HS-27A (cell line): ENCODE data around the gene KRTDAP.

ENCODE experiments used
- DNase-seq: peaks from one replicate; pipeline ENCODE4 v3.0.0-alpha.2; 2012; ENCODE audit warnings: low read depth, missing footprints

The KRTDAP gene

DNA sequence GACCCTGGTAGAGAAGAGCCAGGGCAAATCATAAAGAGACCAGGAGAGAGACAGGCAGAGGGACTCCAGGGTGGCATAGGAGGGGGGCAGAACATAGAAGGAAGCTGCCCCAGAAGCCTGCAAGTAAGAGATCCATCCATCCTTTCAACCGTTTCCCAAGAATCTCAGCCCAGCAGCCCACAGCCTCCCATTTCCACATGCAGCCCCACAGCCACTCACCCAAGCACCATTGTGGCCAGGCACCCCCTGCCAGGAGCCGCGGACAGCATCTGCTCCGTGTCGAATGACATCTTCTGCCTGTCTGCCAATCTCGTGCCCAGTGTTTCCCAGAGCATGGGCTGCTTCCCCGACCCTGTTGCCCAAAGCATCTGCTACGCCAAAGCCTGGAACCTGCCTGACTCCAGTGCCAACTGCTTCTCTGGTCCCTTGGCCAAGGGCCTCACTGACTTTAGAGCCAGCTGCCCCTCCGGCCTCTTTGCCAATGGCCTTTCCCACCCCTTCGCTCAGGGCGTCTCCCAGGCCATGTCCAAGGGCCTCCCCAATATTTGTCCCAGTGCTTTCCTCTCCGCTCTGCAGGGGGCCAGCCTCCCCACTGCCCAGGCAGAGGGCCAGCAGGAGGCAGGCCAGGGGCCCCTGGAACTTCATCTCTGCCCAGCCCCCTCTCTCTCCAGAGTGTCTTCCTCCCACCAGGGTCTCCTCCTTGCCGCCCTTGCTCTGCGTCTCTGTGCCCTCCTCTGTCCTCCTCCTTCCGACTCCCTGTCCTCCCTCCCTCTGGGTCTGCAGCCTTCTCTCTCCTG lies 22.8 kb upstream of the KRTDAP start:
- no peak for DNase-seq

DNA sequence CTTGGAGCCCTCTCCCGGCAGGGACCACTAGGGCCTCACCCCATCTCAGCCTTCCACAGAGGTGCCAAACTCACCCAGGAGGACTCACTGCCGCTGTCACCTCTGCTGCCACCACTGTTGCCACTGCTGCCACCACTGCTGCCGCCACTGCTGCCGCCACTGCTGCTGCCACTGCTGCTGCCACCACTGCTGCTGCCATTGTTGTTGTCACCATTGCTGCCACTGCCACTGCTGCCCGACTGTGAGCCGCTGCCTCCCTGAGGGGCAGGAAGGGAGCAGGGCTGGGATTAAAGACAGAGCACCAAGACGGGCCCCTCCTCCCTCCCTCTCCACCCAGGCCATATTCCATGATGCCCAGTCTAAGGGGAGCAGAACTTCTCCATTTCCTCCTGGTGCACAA lies 21.1 kb upstream of the KRTDAP start:
- no peak for DNase-seq

DNA sequence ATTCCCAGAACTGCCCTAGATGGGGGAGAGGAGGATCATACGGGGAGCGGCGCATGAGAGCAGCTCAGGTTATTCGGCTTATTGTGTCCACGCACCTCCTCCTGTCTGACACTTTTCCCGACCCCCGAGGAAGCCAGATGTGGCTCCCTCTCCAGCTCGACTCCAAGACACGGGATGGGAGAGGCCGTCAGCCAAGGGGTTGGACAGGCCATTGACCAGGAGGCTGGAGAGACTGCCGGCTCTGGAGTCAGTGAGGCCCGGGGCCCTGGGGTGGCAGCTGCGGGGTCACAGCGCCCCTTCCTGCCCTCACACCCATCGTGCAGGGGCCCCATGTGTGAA lies 20.3 kb upstream of the KRTDAP start:
- DNase-seq, result no peak

DNA sequence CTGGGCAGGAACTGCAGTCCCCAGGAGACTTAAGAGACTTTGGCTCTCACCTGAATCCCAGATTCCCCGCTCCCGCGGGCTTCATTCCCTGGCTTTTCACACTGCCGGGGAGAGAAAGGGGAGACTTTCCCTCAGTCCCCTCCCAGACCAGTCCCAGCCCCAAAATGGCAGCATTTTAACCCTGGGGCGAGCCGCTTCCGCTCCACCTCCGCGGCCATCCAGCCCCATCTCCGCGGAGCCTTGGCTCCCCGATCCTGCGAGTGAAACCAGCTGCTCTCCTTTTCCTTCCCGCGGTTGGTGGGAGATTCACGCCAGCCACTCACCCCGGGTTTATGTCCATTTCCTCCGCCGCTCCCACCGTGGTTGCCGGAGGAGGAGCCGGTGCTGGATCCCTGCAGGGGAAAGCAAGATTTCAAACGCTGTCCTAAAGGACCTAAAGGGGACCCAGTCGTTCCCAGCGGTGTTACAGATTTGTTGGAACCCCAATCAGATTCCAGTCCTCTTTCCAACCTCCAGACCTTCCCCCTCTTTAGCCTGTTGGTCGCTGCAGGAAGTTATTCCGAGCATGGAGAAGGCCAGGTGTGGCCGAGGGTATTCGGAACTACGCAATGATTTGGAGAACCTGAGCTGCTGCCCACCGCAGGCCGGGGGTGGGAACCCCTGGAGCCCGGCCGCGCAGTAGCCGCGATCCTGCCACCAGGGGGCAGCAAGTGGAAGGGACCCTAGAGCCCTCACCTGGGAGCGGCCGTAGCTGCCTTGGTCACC lies 19.8 kb upstream of the KRTDAP start:
- DNase-seq, result peak; percentile 64

DNA sequence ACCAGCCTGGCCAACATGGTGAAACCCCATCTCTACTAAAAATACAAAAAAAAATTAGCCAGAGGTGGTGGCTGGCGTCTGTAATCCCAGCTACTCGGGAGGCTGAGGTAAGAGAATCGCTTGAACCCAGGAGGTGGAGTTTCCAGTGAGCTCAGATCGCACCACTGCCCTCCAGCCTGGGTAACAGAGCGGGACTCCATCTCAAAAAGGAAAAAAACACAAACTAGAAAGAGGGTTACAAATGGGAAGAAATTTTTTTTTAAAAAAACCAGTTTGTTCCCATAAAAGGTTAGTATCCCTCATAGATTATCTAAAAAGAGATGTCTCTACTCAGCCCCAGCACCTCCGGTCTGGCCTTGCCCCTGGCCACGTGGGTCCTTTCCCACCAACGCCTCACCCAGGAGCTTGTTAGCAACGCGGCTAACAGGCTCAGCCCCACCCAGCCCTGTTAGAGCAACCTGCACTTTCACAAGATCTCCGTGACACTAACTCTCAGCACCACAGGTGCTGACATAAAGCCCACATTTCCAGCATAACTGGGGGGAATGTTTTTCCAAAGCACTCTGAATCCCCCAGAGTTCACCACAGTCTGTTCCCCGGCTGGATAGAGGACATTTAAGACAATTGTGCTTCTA lies 18.9 kb upstream of the KRTDAP start:
- no peak for DNase-seq

DNA sequence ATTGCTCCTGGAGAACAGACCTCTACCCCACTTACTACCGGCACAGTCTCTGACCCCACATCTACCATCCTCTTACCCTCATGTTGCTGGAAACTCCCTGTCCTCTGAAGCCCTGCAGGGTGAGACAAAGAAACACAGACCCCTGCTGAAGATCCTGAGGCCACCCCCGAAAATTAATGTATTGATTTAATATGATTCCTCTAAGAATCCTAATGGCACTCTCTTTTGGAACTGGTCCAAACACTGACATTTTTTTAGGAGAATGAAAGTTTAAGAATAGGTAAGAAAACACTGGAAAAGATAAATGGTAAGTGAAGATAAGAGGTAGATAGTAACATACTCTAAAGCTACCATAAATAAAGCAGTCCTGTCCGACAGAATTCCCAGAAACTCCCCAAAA lies 17.9 kb upstream of the KRTDAP start:
- no peak for DNase-seq

DNA sequence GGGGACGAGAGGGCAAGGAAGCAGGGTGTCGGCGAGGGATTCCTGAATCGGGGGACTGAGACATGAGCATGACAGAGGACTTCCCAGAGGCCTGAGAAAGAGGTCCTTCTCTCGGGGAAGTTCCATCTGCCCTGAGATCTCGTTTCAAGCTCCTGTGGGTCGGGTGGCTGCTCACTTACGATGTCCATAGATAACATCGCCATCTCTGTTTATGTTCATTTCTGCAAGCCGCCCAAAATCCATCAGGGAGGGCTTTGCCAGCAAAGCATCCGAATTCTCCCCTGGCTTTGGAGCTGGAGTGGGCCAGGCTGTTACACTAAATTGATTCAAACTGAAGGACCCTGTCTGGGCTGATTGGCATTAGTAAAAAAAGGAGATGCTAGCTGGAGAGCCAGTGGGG lies 17.3 kb upstream of the KRTDAP start:
- DNase-seq, result no peak

DNA sequence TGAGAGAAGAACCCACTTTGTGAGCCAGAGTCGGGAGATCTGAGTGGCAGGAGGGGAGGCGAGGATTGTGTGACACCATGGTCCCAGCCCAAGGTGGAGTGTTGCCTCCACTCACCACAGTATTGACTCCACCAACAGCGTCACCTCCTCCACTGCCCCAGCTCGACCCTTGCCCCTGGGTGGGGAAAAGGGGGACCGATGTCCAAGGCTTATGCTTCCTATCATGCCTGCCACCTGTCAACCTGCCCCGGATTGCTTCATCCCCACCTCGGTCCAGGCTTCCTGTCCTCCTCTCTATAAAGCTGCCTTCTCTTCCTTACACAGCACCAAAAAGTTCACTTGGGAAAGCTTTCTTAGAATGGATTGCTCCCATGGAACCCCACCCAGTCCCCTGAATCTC lies 15.7 kb upstream of the KRTDAP start:
- no peak for DNase-seq

DNA sequence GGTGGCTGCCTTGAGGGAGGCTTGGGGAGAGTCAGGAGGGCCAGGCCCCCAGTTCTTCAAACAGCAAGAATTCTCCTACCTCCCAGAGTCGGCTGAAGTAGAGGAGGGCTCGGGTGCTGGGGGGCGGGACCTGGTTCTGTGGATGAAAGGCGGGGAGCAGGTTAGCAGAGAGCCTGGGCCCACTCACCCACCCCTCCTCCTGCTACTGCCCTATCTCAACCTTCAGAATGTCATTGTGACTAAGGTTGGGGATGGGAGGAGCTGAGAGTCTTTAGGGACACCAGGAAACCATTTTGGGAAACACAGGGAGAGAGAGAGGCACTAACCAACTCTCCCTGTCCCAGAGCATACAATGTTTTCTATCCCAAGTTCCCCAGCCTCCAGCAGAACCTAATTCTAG lies 12.5 kb upstream of the KRTDAP start:
- no peak for DNase-seq

DNA sequence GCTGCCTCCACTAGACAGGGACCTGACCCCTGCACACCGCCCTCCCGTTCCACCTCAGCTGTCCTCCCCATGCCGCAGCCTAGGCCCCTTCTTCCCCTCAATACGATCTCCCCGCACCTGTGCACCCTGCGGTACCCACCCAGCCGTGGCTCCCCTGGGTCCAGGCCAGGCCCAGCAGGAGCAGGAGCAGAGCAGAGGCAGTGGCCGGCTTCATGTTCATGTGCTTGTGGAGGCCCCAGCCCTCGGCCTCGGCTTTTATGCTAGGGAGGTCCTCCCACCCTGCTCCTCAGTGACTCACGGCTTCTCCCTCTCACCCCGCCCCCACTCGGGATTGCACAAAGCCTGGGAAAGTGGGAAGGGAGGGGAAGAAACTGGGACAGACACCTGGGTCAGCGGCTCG lies 11.4 kb upstream of the KRTDAP start:
- DNase-seq, result no peak

DNA sequence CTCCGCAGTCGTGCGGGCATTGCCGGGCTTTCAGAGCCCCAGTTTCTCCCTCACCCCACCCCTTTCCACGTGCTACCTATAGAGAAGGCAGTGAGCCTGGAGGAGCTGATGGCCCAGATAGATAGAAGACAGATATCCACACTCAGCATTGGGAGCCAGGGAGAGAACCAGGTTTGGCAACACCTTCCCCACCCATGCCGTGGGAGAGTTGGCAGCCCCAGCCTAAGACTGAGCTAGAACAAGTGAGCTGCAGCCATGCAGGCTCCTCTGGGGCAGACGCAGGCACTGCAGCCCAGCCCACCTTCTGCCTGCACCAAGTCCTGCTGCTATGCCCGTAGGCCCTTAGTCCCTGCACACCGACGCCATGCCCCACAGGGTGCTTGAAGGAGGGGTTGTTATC lies 10.3 kb upstream of the KRTDAP start:
- no peak for DNase-seq

DNA sequence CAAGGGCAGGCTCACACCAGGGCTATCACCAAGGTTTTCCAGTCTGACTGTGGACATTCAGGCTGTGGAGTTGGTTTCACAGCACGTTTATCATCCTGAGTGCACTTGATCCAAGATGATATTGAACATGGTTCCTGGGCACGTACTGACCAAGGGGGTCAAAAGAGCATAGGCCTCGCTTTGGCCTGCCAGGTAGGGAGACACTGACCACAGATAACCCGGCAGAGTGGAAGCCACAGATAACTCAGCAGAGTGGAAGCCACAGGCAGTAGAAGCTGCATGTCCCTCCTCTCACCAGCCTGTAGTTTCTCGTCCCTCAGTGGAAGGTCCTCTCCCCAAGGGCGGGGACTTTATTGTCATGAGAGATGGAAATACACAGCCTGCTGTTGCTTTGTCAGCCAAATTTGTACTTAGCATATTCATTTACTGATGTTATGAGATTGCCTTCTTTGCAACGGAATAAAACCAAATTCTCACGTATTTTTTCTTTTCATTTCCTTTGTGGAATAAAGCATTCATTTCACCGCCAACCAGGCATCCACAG lies 8.8 kb upstream of the KRTDAP start:
- DNase-seq, result no peak

DNA sequence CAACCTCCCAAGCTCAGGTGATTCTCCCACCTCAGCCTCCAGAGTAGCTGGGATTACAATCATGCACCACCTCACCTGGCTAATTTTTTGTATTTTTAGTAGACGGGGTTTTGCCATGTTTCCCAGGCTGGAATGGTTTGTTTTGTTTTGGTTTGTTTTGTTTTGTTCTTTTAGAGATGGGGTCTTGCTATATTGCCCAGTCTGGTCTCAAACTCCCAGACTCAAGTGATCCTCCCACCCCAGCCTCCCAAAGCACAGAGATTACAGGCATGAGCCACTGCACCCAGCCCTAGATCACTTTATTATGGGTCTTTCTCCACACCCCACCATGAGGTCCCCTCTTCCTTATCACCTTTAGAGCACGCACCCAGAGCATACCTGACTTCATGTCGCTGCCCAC lies 8.0 kb upstream of the KRTDAP start:
- no peak for DNase-seq

DNA sequence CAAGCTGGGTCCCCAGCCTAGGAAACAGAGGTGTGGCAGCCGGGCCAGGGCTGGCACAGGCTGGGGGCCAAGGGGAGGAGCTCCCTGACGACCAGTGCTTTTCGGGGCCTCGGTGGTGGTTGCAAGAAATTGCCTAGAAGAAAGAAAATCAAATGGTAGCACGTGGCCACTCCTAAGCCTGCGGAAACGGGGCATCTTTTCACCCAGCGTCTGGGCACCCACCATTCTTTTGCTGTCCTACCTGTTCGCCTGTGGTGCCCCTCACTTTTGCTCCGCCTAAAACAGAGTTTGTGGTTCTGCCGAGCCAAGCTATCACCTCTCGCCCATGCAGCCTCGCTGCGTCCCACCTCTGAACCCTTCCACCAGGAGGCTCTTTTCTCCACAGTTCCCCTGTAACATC lies 7.1 kb upstream of the KRTDAP start:
- DNase-seq, result no peak

DNA sequence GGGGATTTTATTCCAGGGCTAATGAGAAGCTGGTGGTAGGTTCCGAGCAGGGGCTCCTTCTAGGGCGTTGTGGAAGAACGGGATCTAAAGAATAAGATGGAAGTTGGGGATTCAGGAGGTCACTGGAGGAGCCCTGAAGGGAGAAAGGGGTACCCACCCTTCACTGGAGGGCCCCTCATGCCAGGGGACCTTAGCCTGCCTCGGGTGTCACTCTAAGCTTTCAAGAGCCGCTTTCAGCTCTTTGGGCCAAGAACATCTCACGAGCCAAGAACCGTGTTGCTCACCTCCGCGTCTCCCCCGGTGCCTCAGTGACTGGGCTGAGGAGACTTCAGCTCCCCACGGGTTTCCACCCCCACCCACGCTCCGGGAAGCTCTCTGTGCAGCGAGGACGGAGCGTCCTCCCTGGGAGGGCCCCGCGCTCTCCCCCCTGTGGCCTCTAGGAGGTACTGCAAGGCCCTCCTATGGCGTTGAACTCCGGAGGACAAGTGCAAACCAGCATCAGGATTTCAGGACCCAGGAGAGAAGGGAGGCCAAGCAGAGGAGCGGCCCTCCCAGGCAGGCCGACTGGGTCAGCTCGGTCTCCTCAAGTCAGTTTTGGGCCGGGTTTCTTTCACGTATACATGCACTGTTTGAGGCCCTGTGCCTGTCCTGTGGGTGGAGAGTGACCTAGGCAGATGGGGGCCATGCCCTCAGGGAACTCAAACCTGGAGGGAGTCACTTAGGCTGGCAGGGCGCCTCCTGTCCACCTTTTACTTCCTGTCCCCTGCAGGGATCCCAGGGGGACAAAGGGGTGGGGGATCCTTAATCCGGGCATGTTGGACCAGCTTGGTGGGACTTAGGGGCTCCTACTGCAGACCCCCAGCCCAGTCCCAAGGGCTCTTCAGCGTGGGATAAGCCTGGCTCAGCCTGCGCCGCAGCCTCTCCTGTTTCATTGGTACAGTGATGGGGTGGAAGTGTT lies 5.1 kb upstream of the KRTDAP start:
- DNase-seq, result peak; percentile 54

DNA sequence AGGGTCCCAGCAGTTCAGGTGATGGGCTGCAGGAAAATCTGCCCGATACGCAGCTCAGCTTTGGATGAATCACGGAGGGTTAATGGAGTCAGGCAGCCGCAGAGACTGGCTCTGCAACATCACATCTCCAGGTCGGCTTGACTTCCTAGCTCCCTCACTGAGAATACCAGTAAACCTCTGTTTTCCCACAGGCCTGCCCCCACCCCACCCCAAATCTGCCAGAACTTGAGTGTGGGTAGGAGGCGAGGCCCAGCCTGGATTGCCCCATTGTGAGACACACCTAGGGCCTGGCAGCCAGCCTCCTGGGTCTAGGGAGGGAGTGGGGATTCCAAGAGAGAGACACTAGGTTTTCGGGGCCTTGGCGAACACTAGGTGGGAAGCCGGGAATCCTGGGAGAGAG lies 3.7 kb upstream of the KRTDAP start:
- DNase-seq, result no peak

DNA sequence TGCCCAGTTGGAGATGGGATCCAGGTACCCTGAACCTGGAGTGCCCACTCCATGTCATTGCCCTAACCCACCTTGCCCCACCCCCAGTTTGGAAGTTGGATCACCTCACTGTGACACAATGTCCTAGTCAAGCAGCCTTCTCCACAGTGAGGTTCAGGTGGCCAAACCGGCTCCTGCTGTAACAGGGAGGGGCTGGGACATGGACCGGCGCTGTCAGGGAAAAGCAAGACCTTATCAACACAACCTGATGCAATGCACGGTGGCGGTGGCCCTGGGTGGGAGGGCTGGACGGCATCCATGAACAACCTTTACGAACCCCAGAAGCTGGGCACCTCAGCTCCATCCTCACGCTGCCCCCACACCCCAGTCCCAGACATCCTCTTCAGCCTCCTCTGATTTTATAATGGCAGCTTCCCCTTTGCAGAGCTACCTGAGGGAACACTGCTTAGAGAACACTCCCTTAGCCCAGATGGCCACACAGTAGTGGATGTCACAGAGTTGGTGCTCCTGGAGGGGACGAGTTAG lies 1.6 kb upstream of the KRTDAP start:
- no peak for DNase-seq

DNA sequence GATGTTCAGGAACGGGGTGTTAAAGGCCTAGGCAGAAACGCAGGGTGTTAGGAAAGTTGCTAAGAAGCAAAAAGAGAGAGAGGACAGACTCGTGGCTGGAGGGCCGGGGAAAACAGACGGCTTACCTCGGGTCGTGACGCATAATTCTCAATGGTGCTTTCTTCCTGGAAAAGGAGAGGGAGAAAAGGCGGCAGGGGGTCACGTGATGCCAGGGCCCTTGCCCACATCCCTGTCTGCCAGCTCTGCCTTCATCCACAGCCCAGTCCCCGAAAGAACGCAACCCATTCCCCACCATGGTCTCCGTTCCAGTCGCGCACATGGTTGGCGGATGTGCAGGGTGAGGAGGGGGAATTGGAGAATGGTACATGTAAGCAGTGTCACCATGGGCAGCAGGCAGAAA lies 1.6 kb downstream of the KRTDAP start:
- no peak for DNase-seq

DNA sequence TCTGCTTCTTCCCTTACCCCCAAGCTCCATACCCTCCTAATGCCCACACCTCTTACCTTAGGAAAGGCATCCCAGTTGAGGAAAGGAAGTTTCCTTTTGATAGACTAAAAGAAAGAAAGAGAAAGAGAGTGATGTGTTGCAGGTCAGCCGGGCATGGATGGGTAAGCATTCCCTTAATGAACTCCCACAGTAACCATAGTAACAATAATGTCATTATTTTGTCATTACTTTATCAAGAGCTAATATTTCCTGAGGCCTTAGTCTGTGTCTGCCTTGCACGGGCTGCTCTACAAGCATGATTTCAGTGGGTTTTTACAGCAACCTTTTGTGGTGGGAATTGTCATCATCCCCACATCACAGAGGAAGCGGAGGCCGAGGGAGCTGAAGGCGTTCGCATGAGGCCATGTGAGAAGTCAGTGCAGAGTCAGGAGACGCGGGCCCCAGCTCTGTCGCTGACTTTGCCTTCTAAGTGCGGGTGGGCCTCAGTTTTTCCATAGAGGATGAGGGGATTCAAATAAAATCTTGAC lies 2.5 kb downstream of the KRTDAP start:
- DNase-seq, result no peak

DNA sequence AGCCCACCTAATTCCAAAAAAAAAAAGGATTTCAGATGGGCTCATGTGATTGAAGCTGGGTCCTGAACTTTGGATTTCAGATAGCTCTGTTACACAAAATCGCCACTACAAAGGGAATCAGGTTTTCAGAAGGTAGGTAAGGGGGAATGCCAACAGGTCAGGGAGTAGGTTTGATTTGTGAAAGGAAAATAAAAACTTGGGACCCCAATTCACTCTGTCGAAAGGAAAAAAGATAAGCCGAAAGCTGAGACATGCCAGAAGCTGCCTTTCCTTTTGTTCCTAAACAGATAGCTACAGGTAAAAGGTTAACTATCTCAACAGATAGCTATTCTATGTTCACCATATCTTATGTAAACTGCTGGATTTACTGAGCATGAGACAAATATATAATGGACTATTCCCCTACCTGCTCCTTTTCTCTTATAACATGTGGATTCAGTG lies 4.0 kb downstream of the KRTDAP start:
- no peak for DNase-seq
